Spleen (tissue), 7 donors: ENCODE data around the gene MAPK1.

Experiments
- POLR2AphosphoS5 ChIP-seq, 3 donors: sonication (generic); formaldehyde crosslinking; IDR thresholded peaks; one replicate each; pipeline ENCODE4 v1.5.1; 2017; ENCODE audit warnings: antibody characterized with exemption in 3 of 3
- TF ChIP-seq, protein P1 (sequence below), 11 experiments: fragments of 200-600 bp in 7 of 11; fragments of 450-650 bp in 4 of 11; sonication (generic) in 4 of 11; IDR thresholded peaks in 8 of 11; conservative IDR thresholded peaks in 3 of 11; 1 replicate in 7 of 11; 2 replicates in 4 of 11; pipeline versions ENCODE4 v1.4.0 to v1.8.0; 2016 to 2021; ENCODE audit warnings: antibody characterized with exemption in 11 of 11, inconsistent platforms in 4 of 11, mild to moderate bottlenecking in 1 of 11
- donor health status: DM: no; HTN: no; CAD: no; lungs with moderate emphysema.
- donor health status: DM: no; HTN: no; CAD: no.
- donor health status: DM: no; HTN: no; CAD: no.

DNA sequence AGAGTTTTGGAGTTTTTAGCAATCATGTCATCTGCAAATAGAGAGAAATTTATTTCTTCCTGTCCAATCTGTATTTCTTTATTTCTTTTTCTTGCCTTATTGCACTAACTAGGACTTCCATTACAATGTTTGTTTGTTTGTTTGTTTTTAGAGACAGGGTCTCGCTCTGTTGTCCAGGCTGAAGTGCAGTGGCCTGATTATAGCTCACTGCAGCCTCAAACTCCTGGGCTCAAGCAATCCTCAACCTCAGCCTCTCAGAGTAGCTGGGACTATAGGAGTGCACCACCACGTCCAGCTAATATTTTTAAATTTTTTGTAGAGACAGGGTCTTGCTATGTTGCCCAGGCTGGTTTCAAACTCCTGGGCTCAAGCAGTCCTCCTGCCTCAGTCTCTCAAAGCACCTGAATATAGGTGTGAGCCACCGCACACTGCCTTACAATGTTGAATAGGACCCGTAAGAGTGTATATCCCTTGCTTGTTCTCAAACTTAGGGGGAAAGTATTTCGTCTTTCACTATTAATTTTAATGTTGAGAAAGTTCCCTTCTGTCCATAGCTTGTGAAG, 29.6 kb upstream of the MAPK1 start:
- TF ChIP-seq, protein P1, sequence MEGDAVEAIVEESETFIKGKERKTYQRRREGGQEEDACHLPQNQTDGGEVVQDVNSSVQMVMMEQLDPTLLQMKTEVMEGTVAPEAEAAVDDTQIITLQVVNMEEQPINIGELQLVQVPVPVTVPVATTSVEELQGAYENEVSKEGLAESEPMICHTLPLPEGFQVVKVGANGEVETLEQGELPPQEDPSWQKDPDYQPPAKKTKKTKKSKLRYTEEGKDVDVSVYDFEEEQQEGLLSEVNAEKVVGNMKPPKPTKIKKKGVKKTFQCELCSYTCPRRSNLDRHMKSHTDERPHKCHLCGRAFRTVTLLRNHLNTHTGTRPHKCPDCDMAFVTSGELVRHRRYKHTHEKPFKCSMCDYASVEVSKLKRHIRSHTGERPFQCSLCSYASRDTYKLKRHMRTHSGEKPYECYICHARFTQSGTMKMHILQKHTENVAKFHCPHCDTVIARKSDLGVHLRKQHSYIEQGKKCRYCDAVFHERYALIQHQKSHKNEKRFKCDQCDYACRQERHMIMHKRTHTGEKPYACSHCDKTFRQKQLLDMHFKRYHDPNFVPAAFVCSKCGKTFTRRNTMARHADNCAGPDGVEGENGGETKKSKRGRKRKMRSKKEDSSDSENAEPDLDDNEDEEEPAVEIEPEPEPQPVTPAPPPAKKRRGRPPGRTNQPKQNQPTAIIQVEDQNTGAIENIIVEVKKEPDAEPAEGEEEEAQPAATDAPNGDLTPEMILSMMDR (IDR thresholded peaks at IDR 0.05 in 8 of 11, conservative IDR thresholded peaks at IDR 0.05 in 3 of 11) = no peak
- no peak for TF ChIP-seq POLR2AphosphoS5 (IDR thresholded peaks at IDR 0.05)
